Ectodermal cell (in vitro differentiated cells): ENCODE measurements around the gene KRTAP5-6.
"Not testable (repeated sequence)": the region's sequence is repeated elsewhere in the genome, so short reads cannot be mapped to it uniquely, and the experiment has no call there.

Source experiments
- H3K27ac ChIP-seq: 2 replicates; pipeline ENCODE4 v1.7.0; 2013; ENCODE audit warnings: mild to moderate bottlenecking, low read depth, low read length; ENCODE audit not compliant: insufficient read depth, poor library complexity, severe bottlenecking
- H3K27me3 ChIP-seq: 2 replicates; pipeline ENCODE4 v1.7.0; 2013; ENCODE audit warnings: mild to moderate bottlenecking, low read length; ENCODE audit not compliant: insufficient read depth, control insufficient read depth, poor library complexity, severe bottlenecking
- H3K36me3 ChIP-seq: one replicate; pipeline ENCODE4 v1.7.0; 2013; ENCODE audit warnings: low read length; ENCODE audit not compliant: control insufficient read depth, insufficient read depth
- H3K4me1 ChIP-seq: one replicate; pipeline ENCODE4 v1.7.0; 2013; ENCODE audit warnings: low read length; ENCODE audit not compliant: control insufficient read depth, insufficient read depth
- H3K4me3 ChIP-seq: 2 replicates; pipeline ENCODE4 v1.7.0; 2013; ENCODE audit warnings: low read depth, low read length, control low read depth; ENCODE audit not compliant: insufficient read depth
- H3K9me3 ChIP-seq: 2 replicates; pipeline ENCODE4 v1.7.0; 2013; ENCODE audit warnings: mild to moderate bottlenecking, low read length, moderate library complexity; ENCODE audit not compliant: control insufficient read depth
- WGBS, 2 experiments: methylation state at CpG; one replicate each; pipeline ENCODE4 v1.1.7; 2013; ENCODE audit warnings: missing lambda C conversion rate in 2 of 2; 5-methylcytosine and 5-hydroxymethylcytosine counted together

Gene KRTAP5-6

GRCh38 chr11:1683904-1684572 is 13.0 kb upstream of the KRTAP5-6 start:
- H3K4me1 ChIP-seq, H3K4me3 ChIP-seq, H3K27me3 ChIP-seq, H3K36me3 ChIP-seq, H3K27ac ChIP-seq, H3K9me3 ChIP-seq: not testable (repeated sequence)
- WGBS, 2 experiments: 86 to 87% methylated on average over 10 of the region's 24 CpGs

GRCh38 chr11:1684886-1685874 is 11.8 kb upstream of the KRTAP5-6 start:
- not testable (repeated sequence) for H3K4me3 ChIP-seq, H3K4me1 ChIP-seq, H3K36me3 ChIP-seq, H3K27me3 ChIP-seq, H3K9me3 ChIP-seq, H3K27ac ChIP-seq
- 85% methylated on average over 10 to 11 of the region's 18 CpGs for WGBS, 2 experiments

- not testable (repeated sequence) for H3K4me3 ChIP-seq, H3K27ac ChIP-seq, H3K4me1 ChIP-seq, H3K9me3 ChIP-seq, H3K27me3 ChIP-seq, H3K36me3 ChIP-seq
- WGBS, 2 experiments: 83 to 84% methylated on average over 12 of the region's 15 CpGs
These were observed 10.8 kb upstream of the KRTAP5-6 start for GRCh38 chr11:1686220-1686619.

DNA sequence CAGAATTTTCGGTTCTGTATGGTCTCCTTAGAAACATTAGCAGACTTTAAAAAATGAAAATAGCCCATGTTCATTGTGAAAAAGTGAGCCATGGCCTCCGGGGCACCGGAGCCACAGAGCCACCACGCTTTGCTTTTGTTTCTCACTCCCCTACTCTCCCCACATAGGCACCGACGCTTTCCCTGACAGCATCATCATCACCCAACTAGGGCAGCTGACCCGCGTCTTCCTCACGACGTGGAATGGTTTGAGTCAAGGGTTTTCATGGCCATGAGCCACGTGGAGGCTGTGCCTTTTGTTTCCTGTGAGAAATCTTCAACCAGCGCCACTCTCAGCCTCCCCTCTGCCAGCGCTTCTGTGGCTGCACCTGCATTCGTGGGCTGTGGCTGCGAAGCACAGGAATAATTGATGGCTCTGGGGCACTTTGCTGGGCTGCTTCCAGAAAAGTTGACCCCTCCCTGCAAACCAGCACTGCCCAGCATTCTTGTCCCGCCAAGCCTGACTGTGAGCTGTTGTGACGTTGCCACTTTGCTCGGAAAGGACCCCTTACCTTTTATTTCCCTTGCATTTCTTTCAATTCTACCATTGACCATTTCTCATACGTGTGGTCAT is 8.6 kb upstream of the KRTAP5-6 start:
- H3K27ac ChIP-seq, H3K9me3 ChIP-seq, H3K4me3 ChIP-seq, H3K27me3 ChIP-seq, H3K4me1 ChIP-seq, H3K36me3 ChIP-seq: not testable (repeated sequence)
- WGBS, 2 experiments: 85 to 86% methylated on average over 17 of the region's 19 CpGs

DNA sequence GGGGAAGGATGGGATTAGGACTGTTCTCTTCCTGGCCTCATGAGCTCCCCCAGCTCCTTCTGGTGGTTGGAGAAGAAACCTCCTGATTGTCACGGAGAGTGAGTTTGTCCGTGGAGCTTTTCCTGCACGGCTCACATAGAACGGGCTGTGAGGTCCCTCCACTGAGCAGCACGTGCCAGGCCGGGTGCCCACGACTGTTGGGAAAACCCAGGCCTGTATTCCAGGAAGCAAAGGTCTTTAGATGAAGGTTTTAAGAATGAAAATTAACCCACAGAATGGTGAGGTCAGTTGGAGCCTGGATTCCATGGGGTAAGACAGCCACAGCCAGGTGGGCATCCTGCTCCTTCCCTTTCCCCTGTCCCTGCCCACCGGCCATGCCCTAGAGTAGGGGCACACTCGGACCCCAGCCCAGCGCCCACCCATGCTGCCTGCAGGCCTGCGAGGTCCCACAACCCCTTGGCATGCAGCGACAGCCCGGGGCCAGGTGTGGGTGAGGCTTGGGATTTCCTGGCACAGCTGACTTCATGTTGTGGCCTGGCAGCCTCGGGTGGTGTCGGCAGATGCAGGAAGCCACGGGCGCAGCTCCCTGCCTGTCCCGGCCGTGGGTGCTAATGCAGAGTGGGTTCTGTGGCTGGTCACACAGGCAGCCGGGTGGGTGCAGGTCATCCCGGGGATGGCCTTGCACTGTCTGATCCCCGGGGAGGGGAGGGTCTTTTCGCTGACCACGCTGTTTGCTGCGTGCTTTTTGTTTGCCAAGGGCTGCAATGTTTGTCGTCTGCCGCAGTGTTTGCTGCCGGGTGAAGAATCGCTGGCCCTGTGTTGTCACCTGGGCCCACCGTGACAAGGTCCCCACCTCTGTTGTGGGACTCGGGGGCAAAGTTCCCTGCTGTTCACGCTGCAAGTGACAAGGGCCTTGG is 7.5 kb upstream of the KRTAP5-6 start:
- not testable (repeated sequence) for H3K9me3 ChIP-seq
- 80 to 86% methylated on average over 30 to 31 of the region's 32 CpGs for WGBS, 2 experiments

GRCh38 chr11:1690167-1691025 is 6.6 kb upstream of the KRTAP5-6 start:
- no peaks in the 10 kb centered on the region for H3K36me3 ChIP-seq
- no peak overlapping the region for H3K27ac ChIP-seq
- peaks cover 7% of the 10 kb centered on the region for H3K4me1 ChIP-seq
- H3K4me3 ChIP-seq: no peak overlapping the region
- H3K27me3 ChIP-seq: no peaks in the 10 kb centered on the region
- WGBS, 2 experiments: 78 to 79% methylated on average over 22 of the region's 22 CpGs
- H3K9me3 ChIP-seq: no peaks in the 10 kb centered on the region

More for the DNA sequence above, 7.5 kb upstream of the KRTAP5-6 start:
- H3K4me3 ChIP-seq, H3K27ac ChIP-seq, H3K4me1 ChIP-seq, H3K36me3 ChIP-seq, H3K27me3 ChIP-seq: not testable (repeated sequence)

DNA sequence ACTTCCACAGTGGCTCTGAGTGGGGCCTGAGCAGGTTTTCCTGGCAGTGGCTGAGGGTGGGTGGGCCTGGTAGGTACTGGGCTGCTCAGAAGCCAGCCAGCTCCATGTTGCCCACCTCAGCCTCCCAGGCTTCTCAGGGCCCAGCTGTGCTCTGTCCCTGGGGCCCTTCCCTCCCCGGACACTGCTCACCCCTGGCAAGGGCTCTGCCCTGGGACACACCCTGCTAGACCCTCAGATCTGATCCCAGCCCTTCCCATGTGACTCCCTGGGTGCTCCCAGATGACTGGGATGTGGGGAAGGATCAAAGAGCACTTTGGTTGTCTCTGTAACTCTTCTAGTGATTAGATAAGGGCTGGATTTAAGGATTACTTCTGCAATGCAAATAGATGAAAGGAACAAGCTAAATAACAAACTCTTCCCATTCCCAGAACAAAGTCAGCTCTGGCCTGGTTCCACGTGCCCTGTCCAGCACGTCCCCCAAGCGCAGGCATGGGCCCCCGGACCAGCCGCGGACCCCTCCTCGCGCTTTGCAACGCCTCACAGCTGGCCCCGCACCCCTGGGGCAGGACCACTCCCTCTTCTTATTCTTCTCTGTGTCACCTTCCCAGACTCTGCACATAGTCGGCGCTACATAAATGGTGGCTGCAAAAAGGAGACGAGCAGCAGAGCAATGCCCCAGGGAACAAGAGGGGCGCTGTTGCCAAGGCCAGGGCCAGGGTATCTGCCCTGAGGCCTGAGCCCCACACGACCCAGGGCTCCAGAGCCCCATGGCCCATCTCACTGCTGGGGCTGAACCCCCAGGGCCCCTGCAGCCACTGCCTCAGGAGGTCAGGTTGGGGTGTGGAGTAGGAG is 5.7 kb upstream of the KRTAP5-6 start:
- Histone ChIP-seq H3K4me1 (peaks cover 7% of the 10 kb centered on the region), H3K9me3 (no peaks in the 10 kb centered on the region), H3K27me3 (no peaks in the 10 kb centered on the region), H3K4me3 (no peak overlapping the region), H3K27ac (no peak overlapping the region), H3K36me3 (no peaks in the 10 kb centered on the region)
- WGBS, 2 experiments: 79 to 80% methylated on average over 16 of the region's 16 CpGs

DNA sequence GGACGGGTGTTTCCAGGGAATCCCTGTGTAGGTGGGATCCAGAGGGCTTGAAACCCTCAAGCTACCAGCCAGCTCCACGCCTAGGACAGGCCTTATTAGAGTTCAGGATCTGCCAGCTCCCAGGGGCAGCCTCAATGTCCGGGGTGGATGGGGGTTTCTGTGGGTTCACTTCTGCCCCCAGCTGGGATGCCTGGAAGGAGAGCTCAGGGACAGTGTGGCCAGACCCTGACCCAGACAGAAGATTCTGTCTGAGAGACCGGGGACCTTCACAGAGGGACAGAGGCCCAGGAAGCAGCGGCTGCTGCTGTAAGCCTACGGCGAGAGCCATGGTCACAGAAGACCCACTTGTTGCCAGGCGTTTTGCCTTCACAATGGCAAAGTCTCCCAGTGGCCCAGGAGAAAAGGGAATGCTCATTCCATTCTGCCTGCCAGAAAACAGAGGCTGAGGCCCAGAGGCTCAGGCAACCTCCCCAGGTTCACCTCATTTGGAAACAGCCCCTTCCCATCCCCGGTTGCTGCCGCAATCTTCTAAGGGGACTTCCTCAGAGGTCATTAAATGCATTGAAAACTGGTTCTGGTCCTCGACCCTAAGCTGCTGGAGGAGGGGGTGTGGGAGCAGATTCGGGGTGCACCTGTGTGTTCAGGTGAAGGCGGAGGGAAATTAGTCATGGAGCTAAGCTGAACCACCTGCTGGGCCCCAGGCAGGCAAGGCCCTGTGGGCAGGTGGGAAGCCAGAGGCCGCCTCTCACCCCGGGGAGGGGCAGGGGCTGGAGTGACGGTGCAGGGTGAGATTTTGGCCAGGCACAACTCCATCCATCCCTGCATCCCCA is 4.9 kb upstream of the KRTAP5-6 start:
- H3K27me3 ChIP-seq: no peaks in the 10 kb centered on the region
- no peak overlapping the region for H3K4me3 ChIP-seq
- H3K4me1 ChIP-seq: peaks cover 7% of the 10 kb centered on the region
- no peaks in the 10 kb centered on the region for H3K9me3 ChIP-seq
- 87 to 88% methylated on average over 16 of the region's 16 CpGs for WGBS, 2 experiments
- H3K27ac ChIP-seq: no peak overlapping the region
- H3K36me3 ChIP-seq: no peaks in the 10 kb centered on the region
